Small intestine (tissue), 7 donors: ENCODE data around the gene HLA-A. TPM values are rescaled to one million over a fixed set of nuclear protein-coding genes. Genes with fewer than 3 reads are reported as not detected.
"Not testable (repeated sequence)": the region's sequence is repeated elsewhere in the genome, so short reads cannot be mapped to it uniquely, and the experiment has no call there.

ENCODE experiments used
- DNase-seq, 2 donors: peaks; one replicate each; pipeline versions ENCODE4 v3.0.0 to v3.0.0-alpha.2; 2013
- FAIRE-seq: peaks from 2 replicates; lab custom pipeline; 2012; peaks lifted over from hg19 to GRCh38; lab: Jason Lieb, UNC
- H3K27ac ChIP-seq, 3 donors: one replicate each; pipeline ENCODE4 v1.5.1; 2013; ENCODE audit warnings: low read length in 2 of 3, mild to moderate bottlenecking in 2 of 3, control low read depth in 1 of 3, inconsistent platforms in 1 of 3, low read depth in 1 of 3, moderate library complexity in 1 of 3
- H3K27me3 ChIP-seq, 3 donors: one replicate each; pipeline ENCODE4 v1.6.1; 2013; ENCODE audit warnings: low read length in 3 of 3, inconsistent platforms in 1 of 3; ENCODE audit not compliant: control insufficient read depth in 3 of 3, insufficient read depth in 3 of 3
- H3K36me3 ChIP-seq, 3 donors: one replicate each; pipeline ENCODE4 v1.6.1; 2013; ENCODE audit warnings: low read length in 3 of 3, inconsistent platforms in 1 of 3, low read depth in 1 of 3, mild to moderate bottlenecking in 1 of 3, moderate library complexity in 1 of 3; ENCODE audit not compliant: control insufficient read depth in 3 of 3, insufficient read depth in 2 of 3
- H3K4me1 ChIP-seq, 3 donors: one replicate each; pipeline ENCODE4 v1.6.1; 2013; ENCODE audit warnings: low read length in 2 of 3, inconsistent platforms in 1 of 3, low read depth in 1 of 3, mild to moderate bottlenecking in 1 of 3, moderate library complexity in 1 of 3; ENCODE audit not compliant: control insufficient read depth in 3 of 3, insufficient read depth in 2 of 3
- H3K4me3 ChIP-seq, 3 donors: one replicate each; pipeline ENCODE4 v1.5.1; 2013; ENCODE audit warnings: low read length in 3 of 3, control low read depth in 1 of 3, inconsistent platforms in 1 of 3, low read depth in 1 of 3, mild to moderate bottlenecking in 1 of 3, moderate library complexity in 1 of 3
- H3K9me3 ChIP-seq, 2 donors: one replicate each; pipeline ENCODE4 v1.6.1; 2013; ENCODE audit warnings: low read depth in 1 of 2, low read length in 1 of 2; ENCODE audit not compliant: control insufficient read depth in 2 of 2, insufficient read depth in 1 of 2
- WGBS, 3 donors: extraction: QIAGEN DNeasy Blood & Tissue Kit; methylation state at CpG; one replicate each; pipeline ENCODE4 v1.1.7; 2013; 5-methylcytosine and 5-hydroxymethylcytosine counted together
- polyA plus RNA-seq, 4 donors: library from polyadenylated mRNA; stranded (reverse) in 3 of 4; unstranded in 1 of 4; fragments of 200-250 nt in 3 of 4; fragments of 120-200 nt in 1 of 4; gene quantifications; one replicate each; pipeline versions ENCODE4 v1.2.1 to v1.2.3, GENCODE V29; 2013
- donor health status: healthy with polysubstance abuse.
- donor health status: control.
- donor health status: control.
- donor health status: Bipolar disorder and iron deficiency.
- donor health status: healthy.

HLA-A gene
- polyA plus RNA-seq, 4 donors = 314 to 1,584 (median 1,019) TPM

GRCh38 chr6:29956518-29956917 is 14.2 kb downstream of the HLA-A start:
- no peaks in the 10 kb centered on the region for H3K36me3 ChIP-seq
- H3K4me1 ChIP-seq = no peaks in the 10 kb centered on the region
- DNase-seq = no peak
- no peak for FAIRE-seq
- no peaks in the 10 kb centered on the region for H3K27me3 ChIP-seq
- H3K4me3 ChIP-seq = no peak overlapping the region
- 86 to 88% (median 88%) methylated on average over 21 of the region's 21 CpGs for WGBS, 3 donors
- H3K9me3 ChIP-seq = no peaks in the 10 kb centered on the region
- no peak overlapping the region for H3K27ac ChIP-seq

GRCh38 chr6:29958046-29958445 is 15.7 kb downstream of the HLA-A start:
- no peak overlapping the region for H3K4me3 ChIP-seq
- H3K27ac ChIP-seq = no peak overlapping the region
- DNase-seq = no peak
- WGBS, 3 donors = 89 to 100% (median 94%) methylated on average over 1 of the region's 1 CpG
- no peak for FAIRE-seq
- H3K4me1 ChIP-seq = no peaks in the 10 kb centered on the region
- no peaks in the 10 kb centered on the region for H3K36me3 ChIP-seq
- H3K9me3 ChIP-seq = no peaks in the 10 kb centered on the region
- no peaks in the 10 kb centered on the region for H3K27me3 ChIP-seq

- Histone ChIP-seq H3K27me3 (no peaks in the 10 kb centered on the region), H3K36me3 (no peaks in the 10 kb centered on the region), H3K4me1 (no peaks in the 10 kb centered on the region), H3K4me3 (no peak overlapping the region), H3K9me3 (no peaks in the 10 kb centered on the region), H3K27ac (no peak overlapping the region)
- DNase-seq = no peak
- 60 to 81% (median 72%) methylated on average over 2 of the region's 2 CpGs for WGBS, 3 donors
- no peak for FAIRE-seq
Measured at GRCh38 chr6:29958921-29959320, 16.6 kb downstream of the HLA-A start.

GRCh38 chr6:29959467-29959866 is 17.1 kb downstream of the HLA-A start:
- H3K36me3 ChIP-seq = no peaks in the 10 kb centered on the region
- H3K4me1 ChIP-seq = peaks cover 0 to 3% (median 2%) of the 10 kb centered on the region in 3 donors
- DNase-seq = no peak
- FAIRE-seq = no peak
- H3K9me3 ChIP-seq = no peaks in the 10 kb centered on the region
- H3K27ac ChIP-seq = no peak overlapping the region
- no peaks in the 10 kb centered on the region for H3K27me3 ChIP-seq
- no peak overlapping the region for H3K4me3 ChIP-seq

GRCh38 chr6:29961966-29962365 is 19.6 kb downstream of the HLA-A start:
- H3K4me3 ChIP-seq = no peak overlapping the region
- no peak overlapping the region for H3K27ac ChIP-seq
- DNase-seq = no peak
- peaks cover 0 to 27% (median 9%) of the 10 kb centered on the region in 3 donors for H3K4me1 ChIP-seq
- FAIRE-seq = no peak
- H3K9me3 ChIP-seq = no peaks in the 10 kb centered on the region
- H3K27me3 ChIP-seq = no peaks in the 10 kb centered on the region
- WGBS, 3 donors = 55 to 100% (median 96%) methylated on average over 1 of the region's 1 CpG
- no peaks in the 10 kb centered on the region for H3K36me3 ChIP-seq

GRCh38 chr6:29963697-29964096 is 21.4 kb downstream of the HLA-A start:
- peaks cover 4 to 38% (median 9%) of the 10 kb centered on the region in 3 donors for H3K4me1 ChIP-seq
- not testable (repeated sequence) for FAIRE-seq, DNase-seq, H3K4me3 ChIP-seq, H3K27ac ChIP-seq, H3K9me3 ChIP-seq, H3K27me3 ChIP-seq, H3K36me3 ChIP-seq
- 73 to 98% (median 98%) methylated on average over 2 of the region's 2 CpGs for WGBS, 3 donors

GRCh38 chr6:29964518-29964886 is 22.2 kb downstream of the HLA-A start:
- 23 to 28% (median 24%) methylated on average over 3 of the region's 3 CpGs for WGBS, 3 donors
- H3K9me3 ChIP-seq = no peaks in the 10 kb centered on the region
- no peak for FAIRE-seq

GRCh38 chr6:29964887-29965562 is 22.7 kb downstream of the HLA-A start:
- 1 to 4% (median 3%) methylated on average over 7 of the region's 7 CpGs for WGBS, 3 donors
- Histone ChIP-seq H3K27me3 (no peaks in the 10 kb centered on the region), H3K4me1 (peaks cover 4 to 38% (median 9%) of the 10 kb centered on the region in 3 donors), H3K27ac (peak overlapping the region; percentile 66 to 97 (median 83)), H3K4me3 (peak overlapping the region in 2 of 3 donors; percentile 33 to 44), H3K9me3 (no peaks in the 10 kb centered on the region), H3K36me3 (no peaks in the 10 kb centered on the region)
- DNase-seq (peak; percentile 86 to 87), FAIRE-seq (no peak)

More at GRCh38 chr6:29964518-29964886, 22.2 kb downstream of the HLA-A start:
- no peak overlapping the region for H3K4me3 ChIP-seq
- peaks cover 4 to 38% (median 9%) of the 10 kb centered on the region in 3 donors for H3K4me1 ChIP-seq
- H3K27me3 ChIP-seq = no peaks in the 10 kb centered on the region
- no peaks in the 10 kb centered on the region for H3K36me3 ChIP-seq
- peak overlapping the region; percentile 12 to 97 (median 66) for H3K27ac ChIP-seq
- DNase-seq = no peak

GRCh38 chr6:29965563-29965872 is 23.2 kb downstream of the HLA-A start:
- Histone ChIP-seq H3K4me3 (peak overlapping the region in 2 of 3 donors; percentile 33 to 44), H3K36me3 (no peaks in the 10 kb centered on the region), H3K4me1 (peaks cover 4 to 38% (median 9%) of the 10 kb centered on the region in 3 donors), H3K27me3 (no peaks in the 10 kb centered on the region), H3K9me3 (no peaks in the 10 kb centered on the region), H3K27ac (peak overlapping the region; percentile 66 to 97 (median 83))
- FAIRE-seq (no peak), DNase-seq (peak in 1 of 2 donors; percentile 20)
- 13 to 23% (median 19%) methylated on average over 2 of the region's 2 CpGs for WGBS, 3 donors
